ENCODE results near the gene CDH4.

CDH4 gene

DNA sequence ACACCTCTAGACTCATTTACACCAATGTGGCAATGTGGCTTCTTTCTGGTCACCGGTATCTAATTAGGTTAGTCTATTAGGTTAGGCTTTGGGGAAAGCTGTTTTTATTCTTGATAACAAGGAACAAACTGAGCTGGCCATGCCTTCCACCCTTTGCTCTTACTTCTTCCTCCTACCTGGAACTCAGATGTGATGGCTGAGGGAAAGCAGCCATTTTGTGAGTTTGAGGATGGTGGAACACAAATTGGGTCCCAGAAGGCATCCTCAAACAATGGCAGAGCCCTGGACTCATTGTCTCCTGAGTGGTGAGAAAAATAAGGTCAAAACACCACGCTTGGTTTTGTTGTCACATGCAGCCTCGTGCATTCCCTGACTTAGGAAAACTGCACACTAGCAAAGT, 7.7 kb downstream of the CDH4 start:
- Histone ChIP-seq H3K27me3 (ENCODE audit: control insufficient read depth in 3 of 3, insufficient read depth in 3 of 3, low read depth in 1 of 3, low read length in 3 of 3) (peaks cover 0 to 2% (median 0%) of the 10 kb centered on the region in 3 experiments), H3K4me2 (ENCODE audit: insufficient read depth, low read length, poor library complexity, severe bottlenecking) (no peak overlapping the region), H2BK120ac (ENCODE audit: low read depth, low read length) (no peak overlapping the region), H2BK15ac (ENCODE audit: low read length) (no peak overlapping the region), H2BK12ac (ENCODE audit: low read length) (no peak overlapping the region), H2AFZ (ENCODE audit: low read length) (no peak overlapping the region), H3K36me3 (replicated peaks in 1 of 2; ENCODE audit: control insufficient read depth in 2 of 2, insufficient read depth in 2 of 2, low read length in 2 of 2) (peaks cover 2 to 55% of the 10 kb centered on the region in 2 donors), H2BK5ac (ENCODE audit: low read length) (no peak overlapping the region), H3K9me3 (replicated peaks in 1 of 2; ENCODE audit: control insufficient read depth in 2 of 2, insufficient read depth in 1 of 2, low read depth in 1 of 2, low read length in 2 of 2) (peaks cover 5 to 13% of the 10 kb centered on the region in 2 donors), H4K91ac (ENCODE audit: low read depth, low read length, poor library complexity) (no peak overlapping the region), H3K18ac (ENCODE audit: low read length) (no peak overlapping the region), H3K14ac (ENCODE audit: low read length) (no peak overlapping the region), H3K4ac (ENCODE audit: low read length) (no peak overlapping the region), H3K4me1 (ENCODE audit: control insufficient read depth in 2 of 2, insufficient read depth in 1 of 2, low read depth in 1 of 2, low read length in 2 of 2) (no peaks in the 10 kb centered on the region), H3K4me3 (ENCODE audit: low read length in 2 of 2) (no peak overlapping the region), H3K79me1 (ENCODE audit: low read depth, low read length) (no peaks in the 10 kb centered on the region), H3K27ac (replicated peaks; ENCODE audit: low read length) (no peak overlapping the region), H3K9ac (ENCODE audit: low read depth, low read length, poor library complexity) (no peak overlapping the region), H3K23ac (ENCODE audit: low read depth, low read length, poor library complexity) (no peak overlapping the region), H4K8ac (ENCODE audit: low read depth, low read length) (no peak overlapping the region), H2AK5ac (ENCODE audit: low read depth, low read length) (no peak overlapping the region)
- no CpG with 5 or more reads among the region's 3 CpGs for WGBS, 2 donors (ENCODE audit: extremely low coverage in 2 of 2, insufficient read length in 2 of 2, insufficient replicate concordance in 1 of 2)
- no peak for DNase-seq (ENCODE audit: low spot score)

DNA sequence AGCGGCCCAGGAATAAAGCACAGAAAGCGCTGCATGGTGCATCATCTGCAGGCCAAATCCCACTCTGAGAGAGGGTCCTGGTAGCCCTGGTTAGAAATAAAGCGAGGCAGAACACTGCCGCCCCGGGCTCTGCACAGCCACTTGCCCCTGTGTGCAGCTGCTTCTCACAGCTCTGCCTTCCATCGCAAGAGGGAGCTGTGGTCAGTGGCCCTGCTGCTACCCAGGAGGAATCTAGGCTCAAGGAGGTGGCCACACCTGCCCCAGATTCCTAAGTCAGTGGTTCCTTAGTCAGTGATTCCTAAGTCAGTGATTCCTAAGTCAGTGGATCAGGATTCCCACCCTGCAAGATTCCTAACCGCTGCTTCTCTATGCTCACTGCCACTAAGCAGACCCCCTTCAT, 8.8 kb downstream of the CDH4 start:
- Histone ChIP-seq H2BK15ac (ENCODE audit: low read length) (no peak overlapping the region), H2AK5ac (ENCODE audit: low read depth, low read length) (no peak overlapping the region), H3K27ac (replicated peaks; ENCODE audit: low read length) (no peak overlapping the region), H2AFZ (ENCODE audit: low read length) (no peak overlapping the region), H3K36me3 (replicated peaks in 1 of 2; ENCODE audit: control insufficient read depth in 2 of 2, insufficient read depth in 2 of 2, low read length in 2 of 2) (peaks cover 2 to 46% of the 10 kb centered on the region in 2 donors), H3K4me2 (ENCODE audit: insufficient read depth, low read length, poor library complexity, severe bottlenecking) (no peak overlapping the region), H3K14ac (ENCODE audit: low read length) (no peak overlapping the region), H3K4me3 (ENCODE audit: low read length in 2 of 2) (no peak overlapping the region), H3K18ac (ENCODE audit: low read length) (no peak overlapping the region), H2BK12ac (ENCODE audit: low read length) (no peak overlapping the region), H2BK5ac (ENCODE audit: low read length) (no peak overlapping the region), H4K8ac (ENCODE audit: low read depth, low read length) (no peak overlapping the region), H3K23ac (ENCODE audit: low read depth, low read length, poor library complexity) (no peak overlapping the region), H3K9me3 (replicated peaks in 1 of 2; ENCODE audit: control insufficient read depth in 2 of 2, insufficient read depth in 1 of 2, low read depth in 1 of 2, low read length in 2 of 2) (peaks cover 5 to 13% of the 10 kb centered on the region in 2 donors), H3K4ac (ENCODE audit: low read length) (no peak overlapping the region), H3K27me3 (ENCODE audit: control insufficient read depth in 3 of 3, insufficient read depth in 3 of 3, low read depth in 1 of 3, low read length in 3 of 3) (no peaks in the 10 kb centered on the region), H3K4me1 (ENCODE audit: control insufficient read depth in 2 of 2, insufficient read depth in 1 of 2, low read depth in 1 of 2, low read length in 2 of 2) (peaks cover 0 to 2% of the 10 kb centered on the region in 2 donors), H4K91ac (ENCODE audit: low read depth, low read length, poor library complexity) (no peak overlapping the region), H3K79me1 (ENCODE audit: low read depth, low read length) (no peaks in the 10 kb centered on the region), H2BK120ac (ENCODE audit: low read depth, low read length) (no peak overlapping the region), H3K9ac (ENCODE audit: low read depth, low read length, poor library complexity) (no peak overlapping the region)
- WGBS, 2 donors (ENCODE audit: extremely low coverage in 2 of 2, insufficient read length in 2 of 2, insufficient replicate concordance in 1 of 2) = no CpG with 5 or more reads among the region's 7 CpGs
- no peak for DNase-seq (ENCODE audit: low spot score)

DNA sequence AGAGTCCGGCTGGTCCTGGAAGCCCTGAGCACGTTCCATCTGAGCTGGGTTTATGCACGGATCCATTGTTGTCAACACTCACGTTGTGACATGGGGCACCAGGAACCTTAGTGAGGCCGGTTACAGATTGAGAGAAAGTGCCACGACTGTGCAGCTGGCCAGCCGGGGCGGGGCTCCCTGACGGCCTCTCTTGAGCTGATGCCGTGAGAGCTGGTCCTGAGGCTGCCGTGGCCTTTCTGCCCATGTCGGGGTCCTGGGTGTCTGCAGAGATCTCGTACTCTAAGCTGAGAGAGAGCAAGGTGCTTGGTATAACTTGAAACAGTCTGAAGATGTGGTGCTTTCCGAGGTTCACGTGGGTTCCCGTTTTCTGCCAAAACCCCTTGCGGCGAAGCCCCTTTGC, 10.0 kb downstream of the CDH4 start:
- H4K91ac ChIP-seq (ENCODE audit: low read depth, low read length, poor library complexity) = no peak overlapping the region
- no CpG with 5 or more reads among the region's 18 CpGs for WGBS, 2 donors (ENCODE audit: extremely low coverage in 2 of 2, insufficient read length in 2 of 2, insufficient replicate concordance in 1 of 2)

DNA sequence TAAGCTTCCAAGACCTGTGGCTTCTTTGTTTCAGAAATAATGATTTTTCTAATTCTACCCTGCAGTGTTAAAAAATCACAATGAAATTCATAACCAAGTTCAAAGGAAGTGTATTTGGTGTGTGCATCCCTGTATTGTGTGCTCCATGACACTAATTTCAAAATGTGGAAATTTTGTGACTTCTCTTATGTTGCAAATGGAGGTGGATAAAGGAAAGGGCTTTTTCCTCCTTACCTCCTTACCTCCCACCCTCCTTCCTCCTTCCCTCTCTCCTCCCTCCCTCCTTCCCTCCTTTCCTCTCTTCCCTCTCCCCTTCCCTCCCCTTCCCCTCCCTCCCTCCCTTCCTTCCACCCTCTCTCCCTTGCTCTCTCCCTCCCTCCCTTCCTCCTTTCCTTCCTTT, 10.5 kb downstream of the CDH4 start:
- Histone ChIP-seq H2AK5ac (ENCODE audit: low read depth, low read length) (peak overlapping the region; percentile 20), H4K91ac (ENCODE audit: low read depth, low read length, poor library complexity) (no peak overlapping the region), H3K4ac (ENCODE audit: low read length) (no peak overlapping the region), H3K4me2 (ENCODE audit: insufficient read depth, low read length, poor library complexity, severe bottlenecking) (no peak overlapping the region), H3K9me3 (replicated peaks in 1 of 2; ENCODE audit: control insufficient read depth in 2 of 2, insufficient read depth in 1 of 2, low read depth in 1 of 2, low read length in 2 of 2) (peaks cover 5 to 12% of the 10 kb centered on the region in 2 donors), H2BK12ac (ENCODE audit: low read length) (no peak overlapping the region), H2BK5ac (ENCODE audit: low read length) (no peak overlapping the region), H2BK120ac (ENCODE audit: low read depth, low read length) (no peak overlapping the region), H3K27ac (replicated peaks; ENCODE audit: low read length) (no peak overlapping the region), H3K79me1 (ENCODE audit: low read depth, low read length) (no peaks in the 10 kb centered on the region), H3K36me3 (replicated peaks in 1 of 2; ENCODE audit: control insufficient read depth in 2 of 2, insufficient read depth in 2 of 2, low read length in 2 of 2) (peaks cover 2 to 30% of the 10 kb centered on the region in 2 donors), H3K9ac (ENCODE audit: low read depth, low read length, poor library complexity) (no peak overlapping the region), H2BK15ac (ENCODE audit: low read length) (no peak overlapping the region), H3K27me3 (ENCODE audit: control insufficient read depth in 3 of 3, insufficient read depth in 3 of 3, low read depth in 1 of 3, low read length in 3 of 3) (no peaks in the 10 kb centered on the region), H3K4me3 (ENCODE audit: low read length in 2 of 2) (no peak overlapping the region), H3K14ac (ENCODE audit: low read length) (no peak overlapping the region), H3K4me1 (ENCODE audit: control insufficient read depth in 2 of 2, insufficient read depth in 1 of 2, low read depth in 1 of 2, low read length in 2 of 2) (peaks cover 0 to 2% of the 10 kb centered on the region in 2 donors), H3K18ac (ENCODE audit: low read length) (no peak overlapping the region), H2AFZ (ENCODE audit: low read length) (no peak overlapping the region), H4K8ac (ENCODE audit: low read depth, low read length) (no peak overlapping the region), H3K23ac (ENCODE audit: low read depth, low read length, poor library complexity) (no peak overlapping the region)
- DNase-seq (ENCODE audit: low spot score) = no peak

More for the DNA sequence above, 10.0 kb downstream of the CDH4 start:
- H3K36me3 ChIP-seq (replicated peaks in 1 of 2; ENCODE audit: control insufficient read depth in 2 of 2, insufficient read depth in 2 of 2, low read length in 2 of 2) = peaks cover 2 to 35% of the 10 kb centered on the region in 2 donors
- H3K18ac ChIP-seq (ENCODE audit: low read length) = peak overlapping the region; percentile 64
- no peak overlapping the region for H3K27ac ChIP-seq (replicated peaks; ENCODE audit: low read length)
- peaks cover 0 to 2% of the 10 kb centered on the region in 2 donors for H3K4me1 ChIP-seq (ENCODE audit: control insufficient read depth in 2 of 2, insufficient read depth in 1 of 2, low read depth in 1 of 2, low read length in 2 of 2)
- no peak overlapping the region for H2AFZ ChIP-seq (ENCODE audit: low read length)
- H3K9ac ChIP-seq (ENCODE audit: low read depth, low read length, poor library complexity) = no peak overlapping the region
- no peak overlapping the region for H3K4ac ChIP-seq (ENCODE audit: low read length)
- H2BK12ac ChIP-seq (ENCODE audit: low read length) = peak overlapping the region; percentile 4
- no peak overlapping the region for H3K23ac ChIP-seq (ENCODE audit: low read depth, low read length, poor library complexity)
- no peak overlapping the region for H3K4me3 ChIP-seq (ENCODE audit: low read length in 2 of 2)
- peak overlapping the region; percentile 14 for H2BK15ac ChIP-seq (ENCODE audit: low read length)
- H3K27me3 ChIP-seq (ENCODE audit: control insufficient read depth in 3 of 3, insufficient read depth in 3 of 3, low read depth in 1 of 3, low read length in 3 of 3) = no peaks in the 10 kb centered on the region
- no peaks in the 10 kb centered on the region for H3K79me1 ChIP-seq (ENCODE audit: low read depth, low read length)
- no peak overlapping the region for H3K14ac ChIP-seq (ENCODE audit: low read length)
- no peak overlapping the region for H3K4me2 ChIP-seq (ENCODE audit: insufficient read depth, low read length, poor library complexity, severe bottlenecking)
- no peak overlapping the region for H2BK120ac ChIP-seq (ENCODE audit: low read depth, low read length)
- H2AK5ac ChIP-seq (ENCODE audit: low read depth, low read length) = peak overlapping the region; percentile 20
- peaks cover 5 to 13% of the 10 kb centered on the region in 2 donors for H3K9me3 ChIP-seq (replicated peaks in 1 of 2; ENCODE audit: control insufficient read depth in 2 of 2, insufficient read depth in 1 of 2, low read depth in 1 of 2, low read length in 2 of 2)
- DNase-seq (ENCODE audit: low spot score) = no peak
- H2BK5ac ChIP-seq (ENCODE audit: low read length) = peak overlapping the region; percentile 40
- H4K8ac ChIP-seq (ENCODE audit: low read depth, low read length) = no peak overlapping the region
